Psoas muscle (tissue), 8 donors: ENCODE measurements around the gene TOM1. TPM values are rescaled to one million over a fixed set of nuclear protein-coding genes. Genes with fewer than 3 reads are reported as not detected.

Experiments used
- ATAC-seq, 4 donors: fragments of 200-7000 bp; cut with Tn5 transposase; one replicate each; pipeline ENCODE4 v1.9.1; 2020; ENCODE audit warnings: moderate library complexity in 3 of 4, mild to moderate bottlenecking in 2 of 4
- DNase-seq, 2 donors: peaks; one replicate each; pipeline ENCODE4 v3.0.0-alpha.2; 2020
- H3K27ac ChIP-seq: fragments of 200-600 bp; one replicate; pipeline ENCODE4 v1.8.0; 2022
- H3K27me3 ChIP-seq, 3 donors: fragments of 200-600 bp in 1 of 3; one replicate each; pipeline versions ENCODE4 v1.6.1 to v1.8.0; 2013 to 2022; ENCODE audit warnings: low read length in 2 of 3, mild to moderate bottlenecking in 2 of 3, moderate library complexity in 1 of 3; ENCODE audit not compliant: insufficient read depth in 3 of 3
- H3K36me3 ChIP-seq, 2 donors: fragments of 200-600 bp in 1 of 2; one replicate each; pipeline versions ENCODE4 v1.6.1 to v1.8.0; 2013 to 2022; ENCODE audit warnings: low read depth in 1 of 2, mild to moderate bottlenecking in 1 of 2, moderate library complexity in 1 of 2; ENCODE audit not compliant: insufficient read depth in 1 of 2
- H3K4me1 ChIP-seq: fragments of 200-600 bp; one replicate; pipeline ENCODE4 v1.8.0; 2022
- H3K4me3 ChIP-seq: fragments of 200-600 bp; one replicate; pipeline ENCODE4 v1.8.0; 2022; ENCODE audit warnings: mild to moderate bottlenecking
- H3K9me3 ChIP-seq: fragments of 200-600 bp; one replicate; pipeline ENCODE4 v1.8.0; 2022
- CTCF ChIP-seq: fragments of 200-600 bp; IDR thresholded peaks from one replicate; pipeline ENCODE4 v1.8.0; 2022; ENCODE audit warnings: antibody characterized with exemption
- WGBS, 3 donors: extraction: QIAGEN DNeasy Blood & Tissue Kit; methylation state at CpG; one replicate each; pipeline versions ENCODE4 v1.1.6 to v1.1.7; 2013; 5-methylcytosine and 5-hydroxymethylcytosine counted together
- intact Hi-C, 2 donors: fragments of 100-400 bp; cut with DNase I; formaldehyde crosslinking; loops; one replicate each; pipeline versions ENCODE4 v1.11.0 to v1.14.2; 2022
- polyA plus RNA-seq, 3 donors: library from polyadenylated mRNA; stranded (reverse); fragments of 200-250 nt; gene quantifications; one replicate each; pipeline ENCODE4 v1.2.3, GENCODE V29; 2013
- total RNA-seq, 4 donors: library from RNA; stranded (reverse); fragmentation: NEBNext Ultra II Directional in 2 of 4; extraction: Animal tissue kit (Norgen Biotek cat#: 25700) in 2 of 4; gene quantifications; one replicate each; pipeline versions ENCODE4 v1.2.1 to v1.2.4, GENCODE V29; 2021 to 2023
- donor health status: healthy with polysubstance abuse.
- donor health status: DM: no; HTN: no; CAD: no; lungs with moderate emphysema.
- donor health status: Bipolar disorder and iron deficiency.
- donor health status: healthy.
- donor health status: DM: yes; HTN: yes; CAD: no.
- donor health status: DM: no; HTN: no; CAD: no.
- donor health status: DM: no; HTN: no; CAD: no.
- donor health status: DM: yes; HTN: yes; CAD: no.

Gene TOM1
- total and polyA plus RNA-seq, 7 donors: 69.7 to 187 (median 116) TPM

- TF ChIP-seq CTCF: no peak
- no peak for DNase-seq
- peak in 1 of 4 donors; percentile 22 for ATAC-seq
- no peaks in the 10 kb centered on the region for H3K9me3 ChIP-seq
- intact Hi-C loops: no loop called here
- H3K36me3 ChIP-seq: peaks cover 0 to 24% of the 10 kb centered on the region in 2 donors
- H3K27ac ChIP-seq: peak overlapping the region; percentile 88
- no peaks in the 10 kb centered on the region for H3K27me3 ChIP-seq
- WGBS, 3 donors: 70 to 78% (median 71%) methylated on average over 7 of the region's 7 CpGs
- H3K4me3 ChIP-seq: peak overlapping the region; percentile 50
- H3K4me1 ChIP-seq: peaks cover 82% of the 10 kb centered on the region
These were observed 8.2 kb downstream of the TOM1 start for GRCh38 chr22:35307892-35308291.

GRCh38 chr22:35308480-35309021, 8.9 kb downstream of the TOM1 start:
- Histone ChIP-seq H3K9me3 (no peaks in the 10 kb centered on the region), H3K4me3 (peak overlapping the region; percentile 25), H3K27me3 (no peaks in the 10 kb centered on the region), H3K27ac (peak overlapping the region; percentile 88), H3K4me1 (peaks cover 84% of the 10 kb centered on the region), H3K36me3 (peaks cover 0 to 24% of the 10 kb centered on the region in 2 donors)
- WGBS, 3 donors: 83 to 87% (median 86%) methylated on average over 6 of the region's 6 CpGs
- intact Hi-C loops: no loop called here
- ATAC-seq (no peak), DNase-seq (no peak)
- TF ChIP-seq CTCF: no peak

- no peak for DNase-seq
- Histone ChIP-seq H3K4me1 (peaks cover 96% of the 10 kb centered on the region), H3K27me3 (no peaks in the 10 kb centered on the region), H3K36me3 (peaks cover 0 to 17% of the 10 kb centered on the region in 2 donors), H3K27ac (peak overlapping the region; percentile 95), H3K9me3 (no peaks in the 10 kb centered on the region), H3K4me3 (no peak overlapping the region)
- WGBS, 3 donors: 66 to 76% (median 73%) methylated on average over 18 of the region's 18 CpGs
- TF ChIP-seq CTCF: no peak
- intact Hi-C loops: no loop called here
- no peak for ATAC-seq
These were observed 11.2 kb downstream of the TOM1 start for GRCh38 chr22:35310556-35311550.

GRCh38 chr22:35311551-35311999, 11.9 kb downstream of the TOM1 start:
- ATAC-seq (no peak), DNase-seq (no peak)
- Histone ChIP-seq H3K4me1 (peaks cover 95% of the 10 kb centered on the region), H3K27me3 (no peaks in the 10 kb centered on the region), H3K27ac (peak overlapping the region; percentile 95), H3K36me3 (peaks cover 0 to 17% of the 10 kb centered on the region in 2 donors), H3K4me3 (no peak overlapping the region), H3K9me3 (no peaks in the 10 kb centered on the region)
- 81 to 89% (median 83%) methylated on average over 8 of the region's 8 CpGs for WGBS, 3 donors
- intact Hi-C loops: no loop called here
- TF ChIP-seq CTCF: no peak
